BE2C (cell line): ENCODE data around the gene NSF.

Experiments
- DNase-seq: peaks from one replicate; pipeline ENCODE4 v3.0.0-alpha.2; 2020
- H3K27me3 ChIP-seq: fragments of 250-450 bp; sonication (Bioruptor Pico); 2 replicates; pipeline ENCODE4 v1.5.1; 2020; ENCODE audit warnings: mild to moderate bottlenecking
- H3K36me3 ChIP-seq: fragments of 250-450 bp; sonication (Bioruptor Pico); 2 replicates; pipeline ENCODE4 v1.5.1; 2020; ENCODE audit warnings: mild to moderate bottlenecking
- H3K4me1 ChIP-seq: fragments of 250-450 bp; sonication (Bioruptor Pico); 2 replicates; pipeline ENCODE4 v1.5.1; 2020
- H3K4me3 ChIP-seq: 2 replicates; pipeline ENCODE4 v1.5.1; 2011; ENCODE audit warnings: low read depth, low read length
- H3K9me3 ChIP-seq: fragments of 250-450 bp; sonication (Bioruptor Pico); 2 replicates; pipeline ENCODE4 v1.5.1; 2020
- CTCF ChIP-seq: IDR thresholded peaks from 2 replicates; pipeline ENCODE4 v1.5.1; 2012; ENCODE audit warnings: mild to moderate bottlenecking, low read depth, low read length

Gene NSF

GRCh38 chr17:46730679-46731078, 140.2 kb downstream of the NSF start:
- Histone ChIP-seq H3K36me3 (no peaks in the 10 kb centered on the region), H3K4me1 (peaks cover 17% of the 10 kb centered on the region), H3K27me3 (no peaks in the 10 kb centered on the region), H3K4me3 (no peak overlapping the region), H3K9me3 (no peaks in the 10 kb centered on the region)
- DNase-seq: no peak
- TF ChIP-seq CTCF: no peak

GRCh38 chr17:46732160-46732559, 141.7 kb downstream of the NSF start:
- H3K27me3 ChIP-seq: no peaks in the 10 kb centered on the region
- TF ChIP-seq CTCF: no peak
- no peaks in the 10 kb centered on the region for H3K36me3 ChIP-seq
- no peak overlapping the region for H3K4me3 ChIP-seq
- no peak for DNase-seq
- H3K9me3 ChIP-seq: no peaks in the 10 kb centered on the region
- peaks cover 17% of the 10 kb centered on the region for H3K4me1 ChIP-seq

GRCh38 chr17:46732754-46733398, 142.4 kb downstream of the NSF start:
- H3K27me3 ChIP-seq: no peaks in the 10 kb centered on the region
- H3K36me3 ChIP-seq: no peaks in the 10 kb centered on the region
- no peaks in the 10 kb centered on the region for H3K9me3 ChIP-seq
- peaks cover 17% of the 10 kb centered on the region for H3K4me1 ChIP-seq
- H3K4me3 ChIP-seq: no peak overlapping the region
- DNase-seq: no peak
- TF ChIP-seq CTCF: no peak

- no peak for TF ChIP-seq CTCF
- no peaks in the 10 kb centered on the region for H3K36me3 ChIP-seq
- H3K4me3 ChIP-seq: no peak overlapping the region
- H3K4me1 ChIP-seq: peaks cover 17% of the 10 kb centered on the region
- H3K27me3 ChIP-seq: no peaks in the 10 kb centered on the region
- no peaks in the 10 kb centered on the region for H3K9me3 ChIP-seq
- DNase-seq: no peak
These were observed 143.5 kb downstream of the NSF start for GRCh38 chr17:46733837-46734475.

- H3K4me3 ChIP-seq: no peak overlapping the region
- H3K9me3 ChIP-seq: no peaks in the 10 kb centered on the region
- H3K27me3 ChIP-seq: no peaks in the 10 kb centered on the region
- H3K4me1 ChIP-seq: peaks cover 19% of the 10 kb centered on the region
- TF ChIP-seq CTCF: no peak
- no peaks in the 10 kb centered on the region for H3K36me3 ChIP-seq
- no peak for DNase-seq
These were observed 145.6 kb downstream of the NSF start for GRCh38 chr17:46736100-46736499.

GRCh38 chr17:46737326-46737725, 146.9 kb downstream of the NSF start:
- H3K36me3 ChIP-seq: no peaks in the 10 kb centered on the region

More at GRCh38 chr17:46737326-46737725, 146.9 kb downstream of the NSF start:
- Histone ChIP-seq H3K27me3 (no peaks in the 10 kb centered on the region), H3K9me3 (no peaks in the 10 kb centered on the region), H3K4me3 (no peak overlapping the region), H3K4me1 (peaks cover 19% of the 10 kb centered on the region)
- no peak for TF ChIP-seq CTCF
- DNase-seq: no peak
